Fibroblast of mammary gland (primary cell): ENCODE data around the gene MYH15.
A peak's percentile ranks its signal among the peaks of the same experiment; 100 is the strongest.

Experiments used
- DNase-seq: peaks from one replicate; pipeline ENCODE4 v3.0.0-alpha.2; 2010; ENCODE audit warnings: low read depth
- H3K4me3 ChIP-seq: 2 replicates; pipeline ENCODE4 v1.5.1; 2011; ENCODE audit warnings: low read depth, mild to moderate bottlenecking, low read length, moderate library complexity; ENCODE audit not compliant: control insufficient read depth
- CTCF ChIP-seq: conservative IDR thresholded peaks from 2 replicates; pipeline ENCODE4 v1.5.1; 2011; ENCODE audit warnings: low read depth, low read length, inconsistent platforms; ENCODE audit not compliant: control insufficient read depth, insufficient read depth

The MYH15 gene

GRCh38 chr3:108503722-108504121, 6.7 kb downstream of the MYH15 start:
- H3K4me3 ChIP-seq, result no peak overlapping the region
- TF ChIP-seq CTCF, result no peak
- no peak for DNase-seq

DNA sequence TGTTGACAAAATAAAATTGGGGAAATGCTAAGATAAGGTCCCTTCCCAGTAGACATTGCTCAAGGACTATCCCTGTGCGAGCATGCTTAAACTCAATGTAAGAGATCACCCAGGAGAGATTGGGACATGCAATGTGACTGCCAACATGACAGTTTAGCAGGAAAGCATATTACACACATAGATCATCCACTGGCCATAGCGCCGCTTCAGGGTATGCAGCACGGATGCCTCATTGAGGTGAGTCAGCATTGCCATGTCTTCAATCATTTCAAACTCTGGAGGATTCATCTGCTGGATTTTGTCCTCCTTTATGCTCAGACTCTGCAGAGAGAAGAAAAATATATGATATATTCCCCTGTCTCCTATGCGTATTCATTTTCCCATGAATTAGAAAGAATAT, 8.9 kb downstream of the MYH15 start:
- no peak for TF ChIP-seq CTCF
- DNase-seq, result peak; percentile 34
- H3K4me3 ChIP-seq, result no peak overlapping the region

GRCh38 chr3:108500728-108501127, 9.7 kb downstream of the MYH15 start:
- DNase-seq, result peak; percentile 22
- TF ChIP-seq CTCF, result no peak
- H3K4me3 ChIP-seq, result no peak overlapping the region

GRCh38 chr3:108497271-108497670, 13.1 kb downstream of the MYH15 start:
- DNase-seq, result no peak
- no peak overlapping the region for H3K4me3 ChIP-seq
- no peak for TF ChIP-seq CTCF

DNA sequence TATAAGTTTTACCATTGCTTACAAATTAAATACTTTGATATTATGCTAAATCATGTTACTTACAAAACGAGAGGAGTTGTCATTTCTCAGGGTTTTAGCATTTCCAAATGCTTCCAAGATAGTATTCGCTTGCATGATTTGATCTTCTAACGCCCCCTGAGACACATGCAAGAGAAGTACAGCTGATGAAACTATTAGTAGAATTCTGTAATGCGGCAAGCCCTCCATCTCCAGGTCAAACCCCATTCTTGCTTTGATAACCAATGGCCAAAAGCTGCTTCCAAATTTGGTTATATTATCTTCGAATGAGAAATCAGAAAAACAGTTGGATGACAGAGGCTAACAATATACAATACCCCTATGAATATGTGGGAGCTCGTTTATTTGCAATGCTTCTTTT, 14.7 kb downstream of the MYH15 start:
- no peak overlapping the region for H3K4me3 ChIP-seq
- no peak for DNase-seq
- TF ChIP-seq CTCF, result no peak

DNA sequence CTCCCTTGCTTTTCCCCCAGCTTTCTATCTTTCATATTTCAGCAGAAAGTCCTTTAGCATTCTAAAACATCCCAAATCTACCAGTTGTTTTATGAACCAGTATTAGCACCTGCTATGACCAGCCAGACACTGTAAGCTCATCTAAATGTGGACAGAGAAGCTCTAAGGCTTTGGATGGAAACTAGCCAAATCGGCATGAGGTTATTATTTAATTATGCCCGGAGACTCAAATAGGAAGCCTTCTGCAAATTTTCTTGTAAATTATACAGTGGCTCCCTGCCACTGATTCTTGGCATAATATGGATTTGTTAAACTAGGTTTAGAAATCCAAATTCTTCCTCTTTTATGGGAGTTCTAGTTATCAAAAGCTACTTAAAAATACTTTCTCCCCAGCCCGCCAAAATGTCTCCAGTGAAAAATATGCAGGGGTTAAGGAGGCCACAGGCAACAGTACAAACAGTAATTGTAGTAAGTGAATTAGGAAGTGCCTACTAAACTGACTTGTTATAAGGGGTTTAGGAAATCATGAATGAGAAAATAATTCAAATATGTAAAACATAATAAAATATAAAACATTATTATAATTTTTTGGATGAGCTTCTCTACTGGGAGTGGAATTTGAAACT, 15.4 kb downstream of the MYH15 start:
- DNase-seq, result no peak
- TF ChIP-seq CTCF, result no peak
- H3K4me3 ChIP-seq, result no peak overlapping the region

GRCh38 chr3:108493862-108494261, 16.5 kb downstream of the MYH15 start:
- no peak overlapping the region for H3K4me3 ChIP-seq
- TF ChIP-seq CTCF, result peak; percentile 33
- DNase-seq, result no peak
